Fibroblast of lung (primary cell): ENCODE data around the gene ST6GALNAC3.
"Not testable (repeated sequence)": the region's sequence is repeated elsewhere in the genome, so short reads cannot be mapped to it uniquely, and the experiment has no call there.

Experiments used
- EZH2 ChIP-seq: IDR thresholded peaks from 2 replicates; pipeline ENCODE4 v1.5.1; 2012; ENCODE audit warnings: low read length, control low read depth, mild to moderate bottlenecking; ENCODE audit errors: missing control alignments
- TF ChIP-seq, protein P1 (sequence below), 2 donors: IDR thresholded peaks in 1 of 2; conservative IDR thresholded peaks in 1 of 2; 1 replicate in 1 of 2; 2 replicates in 1 of 2; pipeline ENCODE4 v1.5.1; 2011 to 2012; ENCODE audit warnings: low read length in 2 of 2, control low read depth in 1 of 2, inconsistent platforms in 1 of 2, low read depth in 1 of 2, mild to moderate bottlenecking in 1 of 2

DNA sequence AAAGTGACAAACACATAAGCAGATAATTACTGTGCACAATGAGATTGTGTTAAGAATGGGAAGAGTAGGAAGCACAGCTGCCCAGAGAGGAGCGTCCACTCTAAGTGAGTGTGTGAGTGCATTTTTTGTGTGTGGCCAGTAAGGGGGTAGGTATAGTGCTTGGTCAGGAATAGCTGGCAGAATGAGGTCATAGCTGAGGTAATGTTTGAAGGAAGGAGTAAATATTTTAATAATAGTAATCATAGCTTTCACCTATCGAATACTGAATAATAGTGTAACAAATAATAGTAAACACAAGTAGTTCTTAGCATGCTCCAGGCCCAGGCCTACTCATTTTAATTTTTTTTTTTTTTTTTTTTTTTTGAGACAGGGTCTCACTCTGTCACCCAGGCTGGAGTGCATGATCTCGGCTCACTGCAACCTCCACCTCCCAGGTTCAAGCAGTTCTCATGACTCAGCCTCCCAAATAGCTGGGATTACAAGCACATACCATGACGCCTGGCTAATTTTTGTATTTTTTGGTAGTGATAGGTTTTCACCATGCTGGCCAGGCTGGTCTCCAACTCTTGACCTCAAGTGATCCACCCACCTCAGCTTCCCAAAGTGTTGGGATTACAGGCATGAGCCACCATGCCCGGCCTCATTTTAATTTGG, 49.0 kb downstream of the ST6GALNAC3 start:
- TF ChIP-seq, protein P1, sequence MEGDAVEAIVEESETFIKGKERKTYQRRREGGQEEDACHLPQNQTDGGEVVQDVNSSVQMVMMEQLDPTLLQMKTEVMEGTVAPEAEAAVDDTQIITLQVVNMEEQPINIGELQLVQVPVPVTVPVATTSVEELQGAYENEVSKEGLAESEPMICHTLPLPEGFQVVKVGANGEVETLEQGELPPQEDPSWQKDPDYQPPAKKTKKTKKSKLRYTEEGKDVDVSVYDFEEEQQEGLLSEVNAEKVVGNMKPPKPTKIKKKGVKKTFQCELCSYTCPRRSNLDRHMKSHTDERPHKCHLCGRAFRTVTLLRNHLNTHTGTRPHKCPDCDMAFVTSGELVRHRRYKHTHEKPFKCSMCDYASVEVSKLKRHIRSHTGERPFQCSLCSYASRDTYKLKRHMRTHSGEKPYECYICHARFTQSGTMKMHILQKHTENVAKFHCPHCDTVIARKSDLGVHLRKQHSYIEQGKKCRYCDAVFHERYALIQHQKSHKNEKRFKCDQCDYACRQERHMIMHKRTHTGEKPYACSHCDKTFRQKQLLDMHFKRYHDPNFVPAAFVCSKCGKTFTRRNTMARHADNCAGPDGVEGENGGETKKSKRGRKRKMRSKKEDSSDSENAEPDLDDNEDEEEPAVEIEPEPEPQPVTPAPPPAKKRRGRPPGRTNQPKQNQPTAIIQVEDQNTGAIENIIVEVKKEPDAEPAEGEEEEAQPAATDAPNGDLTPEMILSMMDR (conservative IDR thresholded peaks at IDR 0.05 in 1 of 2, IDR thresholded peaks at IDR 0.05 in 1 of 2; ENCODE audit: low read depth in 1 of 2, low read length in 2 of 2), result not testable (repeated sequence)
- not testable (repeated sequence) for TF ChIP-seq EZH2
